Measurements from ENCODE around the gene NLRP12. TPM values are rescaled to one million over a fixed set of nuclear protein-coding genes. Genes with fewer than 3 reads are reported as not detected.
A peak's percentile ranks its signal among the peaks of the same experiment; 100 is the strongest.

The NLRP12 gene
- polyA plus RNA-seq, 2 of the 4 experiments (the other 2 are of a cell fraction), result 0.03 TPM

DNA sequence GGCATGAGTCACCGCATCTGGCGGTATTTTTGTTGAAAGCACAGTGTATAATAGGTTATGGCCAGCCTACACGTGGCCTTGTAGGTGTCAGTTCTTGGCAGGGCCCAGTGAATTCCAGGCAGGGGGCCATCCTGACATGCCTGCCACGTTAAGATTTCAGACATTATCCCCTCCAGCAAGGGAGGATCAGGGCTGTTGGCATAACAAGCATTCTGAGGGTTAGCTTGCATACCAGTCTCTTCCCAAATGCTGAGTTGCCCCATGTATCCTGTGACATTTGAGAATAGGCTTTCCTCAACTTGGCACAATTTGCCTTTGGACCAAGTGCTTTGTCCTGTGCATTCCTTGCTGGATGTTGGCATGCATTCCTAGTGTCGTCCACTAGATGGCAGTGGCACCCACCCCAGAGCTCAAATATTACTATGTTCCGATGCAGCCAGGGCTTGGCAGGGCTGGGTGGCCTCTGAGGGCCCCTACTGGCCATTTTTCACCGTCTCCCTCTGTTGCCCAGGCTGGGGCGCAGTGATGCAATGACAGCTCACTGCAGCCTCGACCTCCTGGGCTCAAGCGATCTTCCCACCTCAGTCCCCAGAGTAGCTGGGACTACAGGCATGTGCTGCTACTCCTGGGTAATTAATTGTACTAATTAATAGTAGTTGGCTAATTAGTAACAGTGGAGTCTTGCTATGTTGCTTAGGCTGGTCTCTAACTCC lies 31.2 kb downstream of the NLRP12 start:
- FAIRE-seq, result peak; percentile 97
- ChIA-PET POLR2A (interaction anchor here (0.7 to 1.1 kb wide), 2 partner anchors 73 to 188 kb away, joined by 3 to 4 read pairs; no protein-coding TSS in a partner anchor), CTCF (interaction anchor here (0.6 to 4.4 kb wide), 45 partner anchors 8 to 619 kb away, joined by 3 to 23 read pairs (median 4); no protein-coding TSS in a partner anchor)
- H3K27ac ChIP-seq, result no peak overlapping the region
- H3K4me1 ChIP-seq, result no peaks in the 10 kb centered on the region
- 0 out of 5 replicates have a peak, but pooled peaks of 1 of the 2 experiments have one; percentile 27 for TF ChIP-seq JUN (IDR thresholded peaks at IDR 0.05)
- TF ChIP-seq SMC3 (IDR thresholded peaks at IDR 0.05), result peak; percentile 75
- TF ChIP-seq, protein P1, sequence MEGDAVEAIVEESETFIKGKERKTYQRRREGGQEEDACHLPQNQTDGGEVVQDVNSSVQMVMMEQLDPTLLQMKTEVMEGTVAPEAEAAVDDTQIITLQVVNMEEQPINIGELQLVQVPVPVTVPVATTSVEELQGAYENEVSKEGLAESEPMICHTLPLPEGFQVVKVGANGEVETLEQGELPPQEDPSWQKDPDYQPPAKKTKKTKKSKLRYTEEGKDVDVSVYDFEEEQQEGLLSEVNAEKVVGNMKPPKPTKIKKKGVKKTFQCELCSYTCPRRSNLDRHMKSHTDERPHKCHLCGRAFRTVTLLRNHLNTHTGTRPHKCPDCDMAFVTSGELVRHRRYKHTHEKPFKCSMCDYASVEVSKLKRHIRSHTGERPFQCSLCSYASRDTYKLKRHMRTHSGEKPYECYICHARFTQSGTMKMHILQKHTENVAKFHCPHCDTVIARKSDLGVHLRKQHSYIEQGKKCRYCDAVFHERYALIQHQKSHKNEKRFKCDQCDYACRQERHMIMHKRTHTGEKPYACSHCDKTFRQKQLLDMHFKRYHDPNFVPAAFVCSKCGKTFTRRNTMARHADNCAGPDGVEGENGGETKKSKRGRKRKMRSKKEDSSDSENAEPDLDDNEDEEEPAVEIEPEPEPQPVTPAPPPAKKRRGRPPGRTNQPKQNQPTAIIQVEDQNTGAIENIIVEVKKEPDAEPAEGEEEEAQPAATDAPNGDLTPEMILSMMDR (IDR thresholded peaks at IDR 0.05), result peak; percentile 98
- TF ChIP-seq TFCP2L1 (CRISPR knock-in tag; IDR thresholded peaks at IDR 0.05), result no peak
- TF ChIP-seq RAD21 (conservative IDR thresholded peaks at IDR 0.05 in 1 of 2, IDR thresholded peaks at IDR 0.05 in 1 of 2), result peak; percentile 84 to 95
- TF ChIP-seq, protein P2, sequence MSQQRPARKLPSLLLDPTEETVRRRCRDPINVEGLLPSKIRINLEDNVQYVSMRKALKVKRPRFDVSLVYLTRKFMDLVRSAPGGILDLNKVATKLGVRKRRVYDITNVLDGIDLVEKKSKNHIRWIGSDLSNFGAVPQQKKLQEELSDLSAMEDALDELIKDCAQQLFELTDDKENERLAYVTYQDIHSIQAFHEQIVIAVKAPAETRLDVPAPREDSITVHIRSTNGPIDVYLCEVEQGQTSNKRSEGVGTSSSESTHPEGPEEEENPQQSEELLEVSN (IDR thresholded peaks at IDR 0.05; ENCODE audit: borderline replicate concordance, low read depth), result no peak
- peak; percentile 18; the same call in 1 of the 2 replicates for TF ChIP-seq RFX5 (IDR thresholded peaks at IDR 0.05)
- TF ChIP-seq CEBPB (IDR thresholded peaks at IDR 0.05), result peak; percentile 62 to 93; a peak in 3 of 4 replicates
- 11% methylated on average over 10 of the region's 10 CpGs for WGBS (ENCODE audit: missing lambda C conversion rate)
- DNase-seq (ENCODE audit: low read depth in 1 of 2, low spot score in 1 of 2), result peak; percentile 73 to 92
- peaks cover 7% of the 10 kb centered on the region; the same call in 2 of the 3 replicates for H3K9me3 ChIP-seq
- H3K4me3 ChIP-seq, result no peak overlapping the region
- 0 out of 3 replicates have a peak overlapping the region, but pooled peaks have one; percentile 26 for H3K4me2 ChIP-seq
- ATAC-seq, result peak; percentile 97 to 99

DNA sequence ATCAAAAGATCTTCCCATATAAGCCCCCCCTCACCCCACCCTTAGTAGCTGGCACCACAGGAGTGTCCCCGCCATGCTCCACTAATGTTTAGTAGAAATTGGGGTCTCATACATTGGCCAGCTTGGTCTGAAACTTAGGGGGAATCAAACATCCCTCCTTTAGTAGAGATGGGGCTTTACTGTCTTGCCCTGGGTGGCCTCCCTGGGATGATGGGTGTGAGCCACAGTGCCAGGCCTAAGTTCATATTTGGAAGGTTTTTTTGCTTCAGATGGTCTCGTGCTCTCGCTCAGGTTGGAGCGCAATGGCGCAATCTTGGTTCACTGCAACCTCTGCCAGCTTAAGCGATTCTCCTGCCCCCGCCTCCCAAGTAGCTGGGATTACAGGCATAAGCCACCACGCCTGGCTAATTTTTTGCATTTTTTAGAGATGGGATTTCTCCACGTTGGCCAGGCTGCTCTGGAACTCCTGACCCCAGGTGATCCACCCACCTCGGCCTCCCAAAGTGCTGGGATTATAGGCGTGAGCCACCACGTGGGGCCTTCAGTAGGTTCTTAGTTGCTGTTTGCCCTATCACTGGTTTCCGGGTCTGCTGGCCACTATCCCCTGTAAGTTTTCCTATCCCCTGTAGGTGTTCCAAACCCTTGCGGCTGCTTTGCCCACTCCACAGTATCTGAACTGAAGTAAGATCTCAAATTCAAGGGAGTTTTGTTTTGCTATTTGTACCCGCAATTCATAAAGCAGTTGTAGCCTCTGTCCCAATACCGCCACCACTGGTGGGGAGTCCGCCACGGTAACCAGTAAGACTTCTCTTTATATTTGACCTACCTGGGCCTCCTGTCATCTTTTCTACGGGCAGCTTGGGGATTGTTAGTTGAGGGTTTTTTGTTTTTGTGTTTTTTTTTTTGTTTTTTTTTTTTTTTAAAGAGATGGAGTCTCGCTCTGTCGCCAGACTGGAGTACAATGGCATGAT lies 34.1 kb downstream of the NLRP12 start:
- no peak for TF ChIP-seq HOXB5 (CRISPR knock-in tag; IDR thresholded peaks at IDR 0.05)
- no peak for TF ChIP-seq NR3C1 (IDR thresholded peaks at IDR 0.05)
- TF ChIP-seq BHLHE40 (IDR thresholded peaks at IDR 0.05; ENCODE audit: low read depth, low read length), result no peak
- TF ChIP-seq PHF8 (IDR thresholded peaks at IDR 0.05; ENCODE audit: borderline replicate concordance, low read depth), result no peak
- no peak overlapping the region for H3K4me2 ChIP-seq
- H3K4me3 ChIP-seq, result no peak overlapping the region
- H3K9me3 ChIP-seq, result peaks cover 10% of the 10 kb centered on the region; the same call in 2 of the 3 replicates
- DNase-seq (ENCODE audit: low read depth in 1 of 2, low spot score in 1 of 2) (no peak), FAIRE-seq (no peak), ATAC-seq (no peak)
- no peak overlapping the region for H3K27ac ChIP-seq
- H3K4me1 ChIP-seq, result no peaks in the 10 kb centered on the region
- POLR2A ChIA-PET, result no interaction called here
- CTCF ChIA-PET, result interaction anchor here (0.8 to 4.4 kb wide), 8 partner anchors 11 to 257 kb away, joined by 3 to 23 read pairs (median 4); no protein-coding TSS in a partner anchor
- 72% methylated on average over 21 of the region's 21 CpGs for WGBS (ENCODE audit: missing lambda C conversion rate)

DNA sequence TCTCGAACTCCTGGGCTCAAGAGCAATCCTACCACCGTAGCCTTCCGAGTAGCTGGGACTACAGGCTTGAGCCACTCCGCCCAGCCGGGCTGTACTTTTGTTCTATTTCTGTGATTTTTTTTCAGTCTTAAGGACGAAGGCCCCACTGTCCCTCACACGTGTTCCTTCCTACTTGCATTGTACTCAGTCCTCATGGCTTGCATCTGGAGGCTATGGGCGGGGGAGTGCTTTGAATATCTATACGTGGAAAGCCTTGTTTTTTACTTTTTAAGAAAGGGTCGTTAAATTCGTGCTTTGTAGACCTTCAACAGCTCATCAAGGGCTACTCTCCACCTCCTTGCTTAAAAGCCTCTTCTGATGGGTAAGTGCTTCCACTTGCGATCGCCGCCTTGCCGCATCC lies 36.8 kb downstream of the NLRP12 start:
- H3K27ac ChIP-seq, result no peak overlapping the region
- DNase-seq (ENCODE audit: low read depth in 1 of 2, low spot score in 1 of 2) (no peak), FAIRE-seq (no peak), ATAC-seq (no peak)
- CTCF ChIA-PET, result interaction anchor here (1.0 to 1.3 kb wide), 2 partner anchors 13 to 21 kb away, joined by 3 read pairs; no protein-coding TSS in a partner anchor
- H3K4me2 ChIP-seq, result no peak overlapping the region
- no peaks in the 10 kb centered on the region for H3K4me1 ChIP-seq
- TF ChIP-seq HEYL (CRISPR knock-in tag; IDR thresholded peaks at IDR 0.05) (no peak), MAFK (IDR thresholded peaks at IDR 0.05; ENCODE audit: partially characterized antibody) (no peak)
- POLR2A ChIA-PET, result no interaction called here
- 56% methylated on average over 15 of the region's 15 CpGs for WGBS (ENCODE audit: missing lambda C conversion rate)
- H3K4me3 ChIP-seq, result no peak overlapping the region
- peaks cover 6% of the 10 kb centered on the region; the same call in 1 of the 3 replicates for H3K9me3 ChIP-seq
